Activated T-helper 2 cell treated with anti-CD3 and anti-CD28 coated beads, Interferon-gamma antibody, Interleukin-2, Interleukin-4, amounts not matched to agents 10 μg/mL and 5 μg/mL and 100 μg/mL, durations not matched to agents 14 hours and 24 hours and 36 hours (primary cell): ENCODE results near the gene CRYZ. TPM values are rescaled to one million over a fixed set of nuclear protein-coding genes. Genes with fewer than 3 reads are reported as not detected.
"Not testable (repeated sequence)": the region's sequence is repeated elsewhere in the genome, so short reads cannot be mapped to it uniquely, and the experiment has no call there.

Experiments
- DNase-seq: peaks from one replicate; pipeline ENCODE4 v3.0.0; 2021; ENCODE audit warnings: low spot score
- H3K27ac Mint-ChIP-seq: one replicate; pipeline ENCODE4 v1.8.0; 2021; ENCODE audit warnings: mixed read lengths
- H3K27me3 Mint-ChIP-seq: one replicate; pipeline ENCODE4 v1.8.0; 2021; ENCODE audit warnings: low read depth, mixed read lengths
- H3K36me3 Mint-ChIP-seq: one replicate; pipeline ENCODE4 v1.8.0; 2021; ENCODE audit warnings: low read depth, mixed read lengths
- H3K4me1 Mint-ChIP-seq: one replicate; pipeline ENCODE4 v1.8.0; 2021; ENCODE audit warnings: low read depth, mixed read lengths
- H3K4me3 Mint-ChIP-seq: one replicate; pipeline ENCODE4 v1.8.0; 2021; ENCODE audit warnings: low read depth, mild to moderate bottlenecking, moderate library complexity, mixed read lengths
- H3K9me3 Mint-ChIP-seq: one replicate; pipeline ENCODE4 v1.8.0; 2021; ENCODE audit warnings: mixed read lengths
- intact Hi-C: fragments of 100-400 bp; cut with micrococcal nuclease; formaldehyde crosslinking; loops from one replicate; pipeline ENCODE4 v1.15.1; 2023
- total RNA-seq: library from RNA; stranded (reverse); gene quantifications from 2 replicates; pipeline ENCODE4 v1.2.3, GENCODE V29; 2022

CRYZ gene
- total RNA-seq, 1 donor from 2014 or later = 21.3 TPM

GRCh38 chr1:74753104-74753503 is 20.3 kb upstream of the CRYZ start:
- H3K4me3 Mint-ChIP-seq = no peak overlapping the region
- peaks cover 79% of the 10 kb centered on the region for H3K36me3 Mint-ChIP-seq
- H3K27ac Mint-ChIP-seq = no peak overlapping the region
- H3K4me1 Mint-ChIP-seq = no peaks in the 10 kb centered on the region
- intact Hi-C loops = no loop called here
- no peaks in the 10 kb centered on the region for H3K27me3 Mint-ChIP-seq
- no peak for DNase-seq
- H3K9me3 Mint-ChIP-seq = peaks cover 19% of the 10 kb centered on the region

- no peak for DNase-seq
- H3K4me1 Mint-ChIP-seq = no peaks in the 10 kb centered on the region
- intact Hi-C loops = no loop called here
- H3K36me3 Mint-ChIP-seq = peaks cover 72% of the 10 kb centered on the region
- no peaks in the 10 kb centered on the region for H3K27me3 Mint-ChIP-seq
- H3K27ac Mint-ChIP-seq = no peak overlapping the region
- peaks cover 8% of the 10 kb centered on the region for H3K9me3 Mint-ChIP-seq
- no peak overlapping the region for H3K4me3 Mint-ChIP-seq
Measured at GRCh38 chr1:74748960-74749359, 16.1 kb upstream of the CRYZ start.

GRCh38 chr1:74745247-74745646 is 12.4 kb upstream of the CRYZ start:
- H3K4me1 Mint-ChIP-seq, H3K27ac Mint-ChIP-seq, H3K4me3 Mint-ChIP-seq, H3K27me3 Mint-ChIP-seq, DNase-seq: not testable (repeated sequence)
- intact Hi-C loops = loop anchor here (1.0 kb wide), 1 partner anchor 12 kb away; the partner anchor contains the start of genes CRYZ and TYW3
- Mint-ChIP-seq H3K36me3 (peaks cover 84% of the 10 kb centered on the region), H3K9me3 (peaks cover 11% of the 10 kb centered on the region)

GRCh38 chr1:74740307-74740980 is 7.6 kb upstream of the CRYZ start:
- DNase-seq, H3K4me3 Mint-ChIP-seq, H3K4me1 Mint-ChIP-seq, H3K27me3 Mint-ChIP-seq, H3K27ac Mint-ChIP-seq, intact Hi-C loops: not testable (repeated sequence)
- Mint-ChIP-seq H3K36me3 (peaks cover 80% of the 10 kb centered on the region), H3K9me3 (peaks cover 18% of the 10 kb centered on the region)

- intact Hi-C loops = no loop called here
- DNase-seq = no peak
- Mint-ChIP-seq H3K4me3 (no peak overlapping the region), H3K36me3 (peaks cover 57% of the 10 kb centered on the region), H3K4me1 (peaks cover 16% of the 10 kb centered on the region), H3K27me3 (no peaks in the 10 kb centered on the region), H3K9me3 (peaks cover 7% of the 10 kb centered on the region), H3K27ac (no peak overlapping the region)
Measured at GRCh38 chr1:74737333-74737732, 4.5 kb upstream of the CRYZ start.

- intact Hi-C loops = loop anchor here (1.0 to 5.0 kb wide), 5 partner anchors 11 to 1053 kb away; partner anchors contain the start of genes FPGT, LRRIQ3 and RABGGTB
- peak; percentile 24 for DNase-seq
- peak overlapping the region; percentile 96 for H3K27ac Mint-ChIP-seq
- peaks cover 35% of the 10 kb centered on the region for H3K4me1 Mint-ChIP-seq
- peak overlapping the region; percentile 89 for H3K4me3 Mint-ChIP-seq
- H3K36me3 Mint-ChIP-seq = peaks cover 29% of the 10 kb centered on the region
- H3K9me3 Mint-ChIP-seq = no peaks in the 10 kb centered on the region
- H3K27me3 Mint-ChIP-seq = no peaks in the 10 kb centered on the region
Measured at GRCh38 chr1:74733604-74734484, 994 bp upstream of the CRYZ start.

- not testable (repeated sequence) for H3K27me3 Mint-ChIP-seq, H3K9me3 Mint-ChIP-seq, DNase-seq
- Mint-ChIP-seq H3K27ac (peak overlapping the region; percentile 96), H3K4me3 (peak overlapping the region; percentile 89), H3K36me3 (peaks cover 20% of the 10 kb centered on the region), H3K4me1 (peaks cover 35% of the 10 kb centered on the region)
- intact Hi-C loops = loop anchor here (2.0 to 5.0 kb wide), 4 partner anchors 30 to 1054 kb away; partner anchors contain the start of genes FPGT, LRRIQ3 and RABGGTB
Measured at GRCh38 chr1:74732071-74732946, 541 bp downstream of the CRYZ start.

GRCh38 chr1:74731399-74732052 is 1.3 kb downstream of the CRYZ start:
- peak overlapping the region; percentile 75 for H3K4me3 Mint-ChIP-seq
- no peaks in the 10 kb centered on the region for H3K27me3 Mint-ChIP-seq

GRCh38 chr1:74729741-74730478 is 2.9 kb downstream of the CRYZ start:
- intact Hi-C loops = loop anchor here (5.0 kb wide), 2 partner anchors 33 to 533 kb away; partner anchors contain the start of genes FPGT and LRRIQ3
- Mint-ChIP-seq H3K4me3 (no peak overlapping the region), H3K36me3 (peaks cover 33% of the 10 kb centered on the region), H3K27ac (no peak overlapping the region), H3K9me3 (peaks cover 23% of the 10 kb centered on the region), H3K27me3 (no peaks in the 10 kb centered on the region), H3K4me1 (peaks cover 31% of the 10 kb centered on the region)
- DNase-seq = no peak

More at GRCh38 chr1:74731399-74732052, 1.3 kb downstream of the CRYZ start:
- Mint-ChIP-seq H3K4me1 (peaks cover 35% of the 10 kb centered on the region), H3K36me3 (peaks cover 23% of the 10 kb centered on the region), H3K27ac (no peak overlapping the region), H3K9me3 (peaks cover 7% of the 10 kb centered on the region)
- no peak for DNase-seq
- intact Hi-C loops = loop anchor here (2.0 to 5.0 kb wide), 4 partner anchors 31 to 1055 kb away; partner anchors contain the start of genes FPGT, LRRIQ3 and RABGGTB

- no peaks in the 10 kb centered on the region for H3K27me3 Mint-ChIP-seq
- H3K4me1 Mint-ChIP-seq = peaks cover 20% of the 10 kb centered on the region
- H3K9me3 Mint-ChIP-seq = peaks cover 26% of the 10 kb centered on the region
- intact Hi-C loops = no loop called here
- DNase-seq = no peak
- no peak overlapping the region for H3K27ac Mint-ChIP-seq
- H3K4me3 Mint-ChIP-seq = no peak overlapping the region
- H3K36me3 Mint-ChIP-seq = peaks cover 40% of the 10 kb centered on the region
Measured at GRCh38 chr1:74728736-74729135, 4.1 kb downstream of the CRYZ start.

GRCh38 chr1:74726063-74726462 is 6.8 kb downstream of the CRYZ start:
- Mint-ChIP-seq H3K27me3 (no peaks in the 10 kb centered on the region), H3K36me3 (peaks cover 57% of the 10 kb centered on the region), H3K27ac (no peak overlapping the region), H3K9me3 (peaks cover 26% of the 10 kb centered on the region), H3K4me3 (no peak overlapping the region), H3K4me1 (peaks cover 12% of the 10 kb centered on the region)
- no peak for DNase-seq
- intact Hi-C loops = no loop called here
